Measurements from ENCODE around the gene CDK6.
"Not testable (repeated sequence)": the region's sequence is repeated elsewhere in the genome, so short reads cannot be mapped to it uniquely, and the experiment has no call there.

Gene CDK6

DNA sequence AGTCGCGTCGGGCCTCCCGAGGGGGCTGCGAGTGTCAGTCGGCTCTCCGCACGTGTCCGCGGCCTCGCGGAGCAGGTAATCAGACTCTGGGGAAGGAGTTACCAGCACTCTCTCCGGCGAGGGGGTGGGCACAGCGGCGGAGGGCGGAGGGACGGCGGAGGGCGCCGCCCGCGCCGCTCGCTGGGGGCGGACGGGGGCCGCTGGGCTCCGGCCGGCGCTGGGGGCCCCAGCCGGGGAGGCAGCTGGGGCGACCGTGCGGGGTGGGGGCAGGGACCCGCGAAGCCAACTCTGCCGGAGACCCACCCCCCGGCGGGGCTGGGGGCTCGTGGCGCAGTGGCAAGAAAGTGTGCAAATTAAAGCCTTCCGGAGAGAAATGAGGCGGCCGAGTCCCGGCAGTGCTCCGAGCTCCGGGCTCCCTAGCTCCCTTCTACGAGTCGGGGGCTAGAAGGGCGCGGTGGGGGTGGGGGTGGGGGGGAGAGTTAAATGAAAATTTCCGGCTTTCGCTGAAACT lies at the start of gene CDK6:
TSS of gene CDK6 (minus strand) at position 85 of the 511 bp plus-strand sequence. CDS start 3,250 bp downstream, outside the sequence.
- no peak for DNase-seq

- DNase-seq = not testable (repeated sequence)
Observed at GRCh38 chr7:92886039-92886438, 49.7 kb upstream of the CDK6 start.

GRCh38 chr7:92884218-92884617 lies 47.8 kb upstream of the CDK6 start:
- DNase-seq = no peak

- DNase-seq = no peak
Observed at GRCh38 chr7:92882760-92883159, 46.4 kb upstream of the CDK6 start.

GRCh38 chr7:92881091-92881485 lies 44.7 kb upstream of the CDK6 start:
- no peak for DNase-seq

GRCh38 chr7:92880212-92881090 lies 44.1 kb upstream of the CDK6 start:
- no peak for DNase-seq

GRCh38 chr7:92877367-92877766 lies 41.0 kb upstream of the CDK6 start:
- DNase-seq = no peak

- no peak for DNase-seq
Observed at GRCh38 chr7:92876836-92877235, 40.5 kb upstream of the CDK6 start.

DNA sequence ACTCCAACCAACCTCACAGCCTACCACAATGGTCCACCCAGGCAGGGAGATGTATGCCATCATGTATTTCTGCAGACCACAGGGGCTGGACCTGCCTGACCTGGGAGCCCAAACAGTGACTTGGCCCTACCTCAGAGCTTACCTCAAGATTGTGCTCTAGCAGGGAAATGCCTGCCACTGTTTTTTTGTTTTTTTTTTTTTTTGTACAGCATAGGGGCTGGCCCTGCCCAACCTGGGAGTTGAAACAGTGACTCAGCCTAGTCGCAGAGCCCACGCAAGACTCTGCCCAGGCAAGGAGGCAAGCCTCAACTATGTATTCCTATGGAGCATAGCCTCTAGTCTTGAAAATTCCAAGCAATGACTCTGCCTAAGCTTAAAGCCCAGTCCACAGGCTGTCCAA lies 39.3 kb upstream of the CDK6 start:
- no peak for DNase-seq

DNA sequence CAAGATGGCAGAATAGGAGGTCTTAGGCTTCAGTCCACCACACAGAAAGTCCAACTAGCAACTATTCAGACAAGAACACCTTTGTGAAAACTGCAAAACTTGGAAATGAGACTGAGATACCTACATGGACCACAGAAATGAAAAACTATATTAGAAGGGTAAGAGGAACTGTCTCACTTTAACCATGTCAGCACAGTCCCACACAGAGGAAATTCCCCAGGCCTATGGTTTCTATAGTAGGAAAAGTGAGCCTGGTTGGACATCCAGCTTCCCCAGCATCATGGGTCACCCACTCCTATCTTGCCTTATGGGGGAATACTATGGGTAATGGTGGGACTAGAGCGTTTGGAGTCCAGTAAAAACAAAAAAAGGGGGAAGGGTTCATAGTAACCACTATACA lies 38.8 kb upstream of the CDK6 start:
- DNase-seq = no peak

DNA sequence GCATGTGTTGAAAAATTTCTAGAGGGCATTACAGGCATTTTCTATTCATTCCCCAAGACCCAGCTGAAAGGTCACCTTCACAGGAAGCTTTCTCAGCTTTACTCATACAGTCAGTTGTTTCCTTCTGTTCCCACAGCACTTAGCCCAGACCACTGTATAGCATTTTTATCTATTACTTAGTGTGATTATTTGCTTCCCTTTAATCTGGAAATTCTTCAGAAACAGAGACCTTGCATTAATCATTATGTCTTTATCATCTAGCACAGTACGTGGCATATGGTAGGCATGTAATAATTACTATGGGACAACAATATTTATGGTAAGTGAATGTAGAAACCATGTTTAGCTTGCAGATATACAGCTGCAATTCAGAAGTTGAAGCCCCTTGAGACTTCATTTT lies 38.2 kb upstream of the CDK6 start:
- no peak for DNase-seq

DNA sequence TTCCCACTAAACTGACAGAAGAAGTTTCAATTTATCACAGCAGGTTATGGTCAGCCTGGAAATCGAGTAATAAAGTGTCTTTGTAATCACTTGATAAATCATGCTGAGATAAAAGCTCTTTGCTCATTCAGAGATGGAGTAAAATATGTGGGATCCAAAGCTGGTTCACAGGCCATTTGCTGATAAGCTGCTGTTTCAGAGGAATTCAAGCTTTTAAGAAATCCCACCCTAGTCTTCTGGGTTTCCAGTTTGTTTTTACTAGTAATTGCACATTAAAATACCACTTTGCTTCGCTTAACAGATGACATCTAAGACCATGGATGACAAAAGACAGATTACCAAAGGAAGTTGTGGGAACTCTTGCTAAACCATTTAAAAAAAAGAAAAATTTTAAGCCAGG lies 37.4 kb upstream of the CDK6 start:
- DNase-seq = no peak

DNA sequence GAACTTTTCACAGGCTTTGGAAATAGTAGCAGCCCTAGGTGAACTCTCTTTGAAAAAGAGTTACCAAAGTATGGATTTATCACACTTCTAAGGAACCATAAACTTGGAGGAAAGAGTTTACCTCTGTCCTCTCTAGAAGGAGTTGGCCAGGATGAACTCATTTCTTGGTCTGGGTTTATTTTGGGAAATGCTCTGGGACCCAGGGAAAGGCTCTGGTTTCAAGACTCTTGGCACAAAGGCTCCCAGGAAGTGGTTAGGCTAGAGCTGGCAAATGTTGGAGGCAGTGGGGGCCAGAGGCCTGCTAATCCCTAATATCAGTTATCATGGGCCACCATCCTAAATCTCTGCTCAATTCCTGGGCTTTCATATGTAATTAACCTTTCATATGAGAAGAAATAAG lies 36.3 kb upstream of the CDK6 start:
- DNase-seq = no peak

- DNase-seq = no peak
Observed at GRCh38 chr7:92868683-92869293, 32.4 kb upstream of the CDK6 start.

DNA sequence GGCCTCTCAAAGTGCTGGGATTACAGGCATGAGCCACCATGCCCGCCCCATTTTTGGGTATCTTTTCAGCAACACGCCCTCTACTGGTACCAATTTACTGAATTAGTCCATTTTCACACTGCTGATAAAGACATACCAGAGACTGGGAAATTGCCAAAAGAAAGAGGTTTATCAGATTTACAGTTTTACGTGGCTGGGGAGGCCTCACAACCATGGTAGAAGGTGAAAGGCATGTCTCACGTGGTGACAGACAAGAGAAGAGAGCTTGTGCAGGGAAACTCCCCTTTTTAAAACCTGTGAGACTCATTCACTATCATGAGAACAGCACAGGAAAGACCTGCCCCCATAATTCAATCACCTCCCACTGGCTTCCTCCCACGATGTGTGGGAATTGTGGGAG lies 27.8 kb upstream of the CDK6 start:
- DNase-seq = not testable (repeated sequence)

DNA sequence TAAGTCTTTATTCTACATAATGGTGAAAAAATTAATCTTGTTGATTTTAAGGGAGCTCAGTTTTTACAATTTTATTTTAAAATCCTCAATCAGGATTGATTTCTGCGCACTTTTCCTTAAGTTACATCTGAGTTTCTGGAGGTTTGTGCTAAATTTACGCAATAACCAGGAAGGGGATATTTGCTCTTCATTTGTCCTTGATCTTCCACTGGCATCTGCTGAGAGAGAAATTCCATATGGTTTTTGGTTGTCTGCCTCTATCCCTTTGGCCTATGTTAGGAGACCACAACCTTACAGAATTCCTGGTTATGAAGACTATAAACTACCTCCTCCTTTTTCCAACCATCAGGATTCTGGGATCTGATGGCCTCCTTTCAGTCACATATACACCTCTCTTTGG lies 20.1 kb upstream of the CDK6 start:
- DNase-seq = no peak

DNA sequence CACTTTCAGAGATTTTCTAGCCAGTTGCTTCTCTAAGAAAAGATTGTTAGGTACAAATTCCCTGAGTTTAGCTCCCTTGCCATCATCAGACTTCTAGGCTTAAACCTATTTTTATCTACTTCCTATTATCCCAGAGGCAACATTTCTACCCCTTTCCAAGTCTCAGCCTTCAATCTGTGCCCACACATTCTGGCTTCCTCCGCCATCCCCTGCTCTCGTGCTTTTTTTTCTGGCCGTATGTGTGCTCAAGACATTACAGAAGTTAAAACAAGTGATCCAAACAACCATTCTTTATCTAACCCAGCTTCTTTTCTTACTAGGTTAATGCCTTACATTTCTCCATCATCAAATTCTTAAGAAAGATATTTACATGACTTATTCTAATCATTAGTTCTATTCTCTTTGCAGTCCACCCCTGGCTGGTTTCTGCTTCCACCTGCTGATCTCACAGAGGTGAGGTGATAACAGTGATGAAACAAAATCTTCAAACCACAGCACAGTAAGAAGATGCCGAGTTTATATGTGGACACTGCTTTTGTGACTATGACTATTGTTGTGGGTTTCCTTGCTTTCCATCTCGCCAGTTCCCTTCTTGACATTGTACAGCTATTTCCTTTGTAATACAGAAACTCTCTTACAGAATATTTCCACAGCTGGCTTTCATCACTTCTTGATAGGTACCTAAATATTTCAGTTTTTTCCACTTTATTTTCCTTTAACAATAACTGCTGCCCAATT lies 18.3 kb upstream of the CDK6 start:
- DNase-seq = no peak

GRCh38 chr7:92851732-92852131 lies 15.4 kb upstream of the CDK6 start:
- no peak for DNase-seq

GRCh38 chr7:92850516-92850915 lies 14.1 kb upstream of the CDK6 start:
- no peak for DNase-seq

DNA sequence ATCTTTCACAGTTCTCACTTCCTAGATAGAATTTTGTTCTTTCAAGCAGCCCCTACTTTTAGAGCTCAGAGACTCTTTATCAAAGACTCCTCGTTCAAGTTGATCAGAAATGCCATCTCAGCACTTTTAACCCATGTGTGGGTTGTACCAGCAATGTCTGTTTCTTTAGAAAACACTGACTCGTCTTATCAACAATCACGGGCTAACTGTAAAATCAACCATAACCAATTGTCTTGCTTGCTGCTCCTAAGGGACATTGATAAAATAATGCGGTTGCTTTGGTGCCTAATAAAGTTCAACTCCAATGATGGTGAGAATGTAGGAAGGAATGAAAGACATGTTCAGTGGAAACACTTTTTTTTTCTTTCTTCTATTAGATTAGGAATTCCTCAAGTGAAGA lies 12.9 kb upstream of the CDK6 start:
- DNase-seq = no peak

DNA sequence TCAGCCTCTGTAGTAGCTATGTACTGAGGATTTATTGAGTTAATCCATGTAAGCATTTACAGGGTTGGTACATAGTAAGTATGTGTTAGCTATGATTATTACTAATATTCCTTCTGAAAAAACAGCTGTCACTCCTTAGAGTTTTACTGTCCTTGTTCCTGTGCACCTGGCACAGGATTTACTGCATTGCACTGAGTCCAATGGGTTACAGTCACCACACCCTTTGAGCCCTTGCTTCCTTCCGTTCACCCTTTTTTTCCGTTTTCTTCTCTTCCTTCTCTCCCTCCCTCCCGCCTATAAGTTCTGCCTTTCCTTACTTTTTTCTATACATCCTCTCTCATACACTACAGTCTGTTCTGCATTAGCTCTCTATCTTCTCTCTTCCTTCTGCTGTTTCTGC lies 12.5 kb upstream of the CDK6 start:
- no peak for DNase-seq

DNA sequence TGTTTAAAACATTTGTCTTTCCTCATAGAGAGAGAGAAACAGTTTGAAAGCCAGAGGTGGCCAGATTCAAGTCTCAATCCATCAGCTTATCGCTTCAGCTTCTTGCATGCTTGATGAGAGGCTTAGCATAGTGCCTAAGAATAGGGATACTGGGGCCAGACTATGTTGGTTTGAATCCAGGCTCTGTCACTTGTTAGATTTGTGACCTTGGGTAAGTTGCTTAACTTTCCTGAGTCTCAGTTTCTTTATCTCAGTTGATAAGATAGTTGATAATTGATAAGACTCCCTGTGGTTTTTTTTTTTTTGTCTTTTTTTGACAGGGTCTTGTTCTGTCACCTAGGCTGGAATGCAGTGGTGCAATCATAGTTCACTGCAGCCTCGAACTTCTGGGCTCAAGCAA lies 12.1 kb upstream of the CDK6 start:
- DNase-seq = no peak

DNA sequence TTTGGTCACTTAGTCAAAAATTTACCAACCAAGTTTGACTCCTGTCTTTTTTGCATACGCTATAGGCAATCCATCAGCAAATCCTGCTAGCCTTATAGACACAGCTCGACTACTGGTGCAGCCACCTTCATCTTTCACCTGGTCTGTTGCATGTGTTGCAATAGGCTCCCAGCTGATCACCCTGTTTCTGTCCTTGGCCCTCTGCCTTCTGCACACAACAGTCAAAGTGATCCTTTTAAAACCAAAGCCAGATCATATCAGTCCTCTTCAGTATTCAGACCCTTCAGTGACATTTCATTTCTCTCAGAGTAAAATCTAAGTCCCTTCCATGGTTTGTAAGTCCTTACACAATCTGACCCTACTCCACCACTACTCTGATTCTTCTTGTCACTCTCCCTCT lies 10.9 kb upstream of the CDK6 start:
- DNase-seq = no peak

DNA sequence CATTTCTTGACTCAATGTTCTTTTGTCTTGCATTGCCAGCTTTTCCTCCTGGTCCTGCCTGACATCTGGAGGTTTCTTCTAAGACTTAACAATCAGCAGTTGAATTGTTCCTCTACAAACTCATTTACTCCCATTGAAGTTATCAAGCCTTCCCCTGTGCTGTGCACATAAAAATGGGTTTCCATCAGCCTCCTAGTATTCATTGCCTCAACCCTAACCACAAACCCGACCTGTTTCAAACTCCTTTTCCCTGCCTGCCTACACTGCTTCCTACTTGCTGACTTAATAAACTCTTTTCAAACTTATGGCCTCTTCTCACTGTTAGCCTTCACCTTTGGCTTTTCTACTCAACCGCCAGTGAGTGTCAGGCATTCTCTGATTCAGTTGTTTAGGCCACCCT lies 9.4 kb upstream of the CDK6 start:
- DNase-seq = no peak

Data from amniotic stem cell (primary cell).